Activated CD4-positive, alpha-beta T cell treated with anti-CD3 and anti-CD28 coated beads for 24 hours (primary cell): ENCODE results near the gene NFIB.

Source experiments
- DNase-seq, 2 donors: peaks; one replicate each; pipeline ENCODE4 v3.0.0-alpha.2; 2020; ENCODE audit warnings: low read depth in 2 of 2

NFIB gene

GRCh38 chr9:14216612-14217194, 97.2 kb downstream of the NFIB start:
- no peak for DNase-seq

DNA sequence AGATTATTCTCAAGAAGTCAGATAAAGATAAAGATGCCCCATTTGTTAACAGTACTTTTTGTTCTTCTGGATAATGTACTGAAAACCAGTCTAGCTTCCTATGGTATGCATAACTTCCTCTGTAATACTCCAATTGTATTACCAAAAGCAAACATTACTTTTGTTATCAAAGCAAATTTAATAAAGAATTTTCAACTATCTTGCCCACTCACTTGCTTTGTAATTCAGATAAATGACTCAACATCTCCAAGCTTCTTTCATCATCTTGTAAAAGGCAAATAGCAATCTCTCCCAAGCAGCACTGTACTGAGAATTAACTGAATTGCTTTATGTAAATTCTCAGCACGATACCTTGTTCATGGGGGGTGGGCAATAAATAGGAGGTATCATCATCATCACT, 98.3 kb downstream of the NFIB start:
- no peak for DNase-seq

- DNase-seq = no peak
Measured at GRCh38 chr9:14214693-14215092, 99.2 kb downstream of the NFIB start.

DNA sequence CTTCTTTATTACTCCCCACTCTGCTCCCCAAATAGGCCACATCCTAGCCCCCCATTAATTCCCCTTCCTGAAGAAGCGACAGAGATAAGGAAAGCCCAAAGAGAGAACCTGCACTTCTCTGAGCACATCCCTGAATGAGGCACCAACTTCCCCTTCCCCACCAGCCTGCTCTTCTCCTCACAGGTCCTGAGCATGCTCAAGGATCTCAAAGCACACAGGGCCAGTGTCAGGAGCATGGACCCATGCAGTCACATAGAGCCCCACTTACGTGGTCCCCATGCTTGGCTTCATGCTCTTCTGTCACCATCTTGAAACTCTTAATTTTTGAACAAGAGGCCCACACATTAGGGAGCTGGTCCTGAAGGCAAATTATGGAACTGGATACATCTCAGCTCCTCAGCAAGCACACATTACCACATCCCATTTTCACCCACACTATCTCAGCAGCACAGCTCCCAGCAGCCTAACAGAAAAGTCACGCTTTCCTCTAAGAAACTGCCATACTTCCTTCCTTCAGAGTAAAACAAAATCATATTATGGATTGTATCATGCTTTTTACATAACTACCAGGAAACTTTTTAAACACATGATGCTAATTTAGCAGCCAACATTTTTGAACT, 99.8 kb downstream of the NFIB start:
- DNase-seq = no peak

DNA sequence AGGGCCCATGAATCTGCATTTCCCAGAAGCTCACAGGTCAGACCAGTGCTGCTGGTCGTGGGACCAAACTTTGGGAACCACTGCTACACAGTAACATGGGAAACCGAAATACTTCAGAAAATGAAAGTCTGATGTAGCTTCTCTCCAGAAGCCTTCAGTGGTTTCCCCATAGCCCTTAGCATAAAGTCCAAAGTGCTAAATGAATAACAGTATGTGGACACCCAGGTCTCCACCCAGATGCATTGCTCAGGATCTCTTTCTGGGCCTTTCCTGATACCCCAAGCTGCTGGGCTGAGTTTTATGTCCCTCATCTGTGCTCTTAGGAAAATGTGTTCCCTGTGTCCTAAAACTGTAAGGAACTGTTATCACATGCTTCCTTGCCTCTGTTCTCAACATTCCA, 100.4 kb downstream of the NFIB start:
- DNase-seq = no peak

GRCh38 chr9:14212697-14213420, 101.1 kb downstream of the NFIB start:
- no peak for DNase-seq

GRCh38 chr9:14212077-14212476, 101.9 kb downstream of the NFIB start:
- no peak for DNase-seq

DNA sequence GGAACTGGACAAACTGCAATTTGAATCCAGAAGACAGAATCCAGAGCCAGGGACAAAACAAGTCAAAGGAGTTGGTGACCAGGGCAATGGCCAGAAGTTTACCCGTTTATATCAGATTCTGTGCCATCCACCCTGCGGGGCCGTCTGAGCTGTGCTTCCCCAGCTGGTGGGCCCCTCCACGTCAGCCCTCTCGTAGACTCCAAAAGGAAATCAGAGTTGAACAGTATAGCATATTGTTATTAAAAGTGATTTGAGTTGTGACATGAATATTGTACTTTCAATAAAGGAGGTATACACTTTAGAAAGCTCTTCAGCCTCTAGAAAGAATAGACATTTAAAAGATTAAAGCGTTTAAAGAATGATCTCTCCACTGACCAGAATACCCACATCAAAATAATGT, 102.4 kb downstream of the NFIB start:
- DNase-seq = no peak

- DNase-seq = no peak
Measured at GRCh38 chr9:14210428-14210827, 103.5 kb downstream of the NFIB start.

DNA sequence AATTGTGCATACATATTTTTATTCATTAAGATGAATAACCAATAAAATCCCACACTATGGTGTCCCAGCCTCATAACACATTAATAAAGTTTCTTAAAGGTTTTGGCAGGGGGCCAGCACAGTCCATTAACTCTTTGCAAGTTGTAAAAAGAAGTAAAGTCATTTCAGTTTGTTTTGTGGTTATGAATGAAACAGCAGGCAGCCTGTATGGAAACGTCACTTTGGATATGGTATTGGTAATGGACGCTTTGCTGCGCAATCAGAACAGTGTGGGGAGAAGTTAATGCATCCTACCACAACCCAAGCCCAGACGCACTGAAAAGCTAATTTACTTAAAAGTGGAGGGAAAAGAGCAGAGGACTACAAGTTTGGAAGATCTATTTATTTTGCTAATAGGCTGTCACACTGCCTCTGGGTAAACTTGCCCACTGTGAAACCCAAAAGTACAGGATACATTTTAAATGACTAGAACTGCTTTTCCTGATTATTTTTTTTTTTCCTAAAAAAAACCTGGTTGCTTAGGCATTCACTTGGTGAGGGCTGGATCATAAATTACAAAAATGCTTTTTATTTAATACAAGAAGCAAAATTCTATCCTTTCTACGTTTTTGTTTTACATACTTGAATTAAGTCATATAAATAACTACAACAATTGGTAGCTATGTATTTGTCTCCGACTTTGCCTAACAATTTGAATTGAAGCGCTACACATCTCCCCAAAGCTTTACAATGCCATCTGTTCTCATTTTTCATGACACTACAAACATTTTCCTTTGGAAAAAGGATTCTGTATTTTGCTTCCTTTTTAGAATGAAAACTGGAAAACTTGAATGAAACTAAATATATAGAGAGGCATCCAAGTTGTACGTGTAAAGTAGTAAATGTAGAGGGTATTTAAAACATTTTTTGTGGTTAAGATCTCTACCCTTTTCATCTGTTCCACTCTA, 104.3 kb downstream of the NFIB start:
- DNase-seq = no peak

DNA sequence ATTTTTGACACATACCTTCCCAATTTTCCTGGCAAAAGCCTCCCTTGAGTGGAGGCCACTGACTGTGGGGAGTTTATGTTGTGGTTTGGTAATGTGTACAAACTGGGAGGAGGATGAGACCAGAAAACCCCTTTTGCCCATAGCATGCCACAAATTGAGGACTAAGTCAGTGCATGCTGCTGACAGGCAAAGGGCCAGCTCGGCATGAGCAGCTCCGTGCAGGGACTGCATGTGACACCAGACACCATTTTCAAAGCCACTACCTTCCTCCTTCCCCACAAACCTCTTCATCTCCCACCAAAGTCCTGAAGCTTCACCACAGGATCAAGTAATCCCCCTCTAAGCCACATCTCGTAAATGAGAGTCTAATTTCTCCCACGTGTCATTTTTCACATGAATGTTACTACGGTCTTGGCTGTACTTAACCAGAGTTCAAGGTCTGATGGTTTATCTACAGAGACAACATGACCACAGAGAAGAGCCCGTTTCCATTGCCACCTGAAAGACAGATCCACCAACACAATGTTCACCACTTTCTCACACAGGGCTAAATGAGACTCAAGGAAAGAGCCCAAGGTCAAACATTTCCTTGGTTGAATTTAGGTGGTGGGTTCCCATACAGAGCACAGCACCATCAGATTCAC, 106.5 kb downstream of the NFIB start:
- no peak for DNase-seq

GRCh38 chr9:14205463-14205862, 108.5 kb downstream of the NFIB start:
- no peak for DNase-seq

DNA sequence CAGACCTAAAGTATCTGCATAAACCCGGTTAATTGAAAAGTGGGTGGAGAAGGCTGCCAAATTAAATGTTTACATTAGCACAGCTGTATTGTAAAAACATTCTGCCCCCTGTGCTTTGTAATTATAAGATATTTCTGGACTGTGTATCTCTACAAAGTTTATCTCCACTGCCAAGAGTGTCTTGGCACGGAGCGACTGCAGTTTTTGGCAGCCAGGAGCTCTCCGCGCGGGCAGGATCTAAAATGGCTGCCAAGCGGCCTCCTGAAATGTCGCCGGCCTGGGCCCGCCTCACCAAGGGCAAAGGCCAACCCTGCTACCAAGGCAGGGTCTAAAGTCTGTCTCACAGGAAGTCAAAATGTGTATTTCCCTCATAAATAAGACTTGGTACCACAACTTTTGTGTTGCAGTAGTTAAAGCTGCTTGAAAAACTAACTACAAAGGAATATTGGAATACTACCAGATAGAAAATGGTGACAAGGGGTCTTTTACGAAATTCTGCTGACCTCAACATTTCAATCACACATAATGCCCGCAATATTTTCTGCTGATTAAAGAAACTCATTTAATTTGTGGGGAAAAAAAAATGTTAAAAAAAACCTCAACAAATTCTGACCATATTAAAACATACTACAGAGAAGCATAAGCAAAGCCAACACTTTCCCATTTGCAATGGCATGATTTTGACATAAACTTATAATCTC, 110.4 kb downstream of the NFIB start:
- DNase-seq = no peak

DNA sequence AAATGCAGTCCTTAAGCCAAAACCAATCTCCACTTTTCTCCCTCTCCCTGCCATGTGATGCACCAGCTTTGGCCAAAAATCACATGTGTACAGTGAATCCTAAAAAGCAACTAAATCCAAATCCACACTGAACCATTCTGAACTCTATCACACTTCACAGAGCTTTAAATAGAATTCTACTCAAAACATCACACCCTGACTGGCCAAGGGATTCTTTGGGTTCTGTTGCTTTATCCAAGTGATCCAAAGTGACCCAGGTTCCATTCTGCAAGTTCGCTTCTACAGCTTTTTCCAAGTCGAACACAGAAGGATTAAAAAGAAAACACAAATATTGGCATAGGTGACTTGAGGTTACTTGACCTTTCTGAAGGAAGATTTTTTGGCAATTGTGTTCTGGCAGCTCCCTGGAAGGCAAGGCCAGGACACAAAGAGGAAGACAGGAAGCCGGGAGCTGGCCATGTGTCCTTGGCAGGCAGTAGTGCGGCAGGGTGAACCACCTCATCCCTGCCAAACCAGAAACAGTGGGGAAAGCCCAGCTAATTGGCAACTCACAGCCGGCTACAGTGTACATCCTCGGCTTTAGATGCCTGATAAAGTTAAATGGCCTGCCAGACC, 115.0 kb downstream of the NFIB start:
- no peak for DNase-seq

GRCh38 chr9:14198047-14198840, 115.7 kb downstream of the NFIB start:
- no peak for DNase-seq

- no peak for DNase-seq
Measured at GRCh38 chr9:14197325-14197858, 116.5 kb downstream of the NFIB start.

- no peak for DNase-seq
Measured at GRCh38 chr9:14193328-14193990, 120.5 kb downstream of the NFIB start.

GRCh38 chr9:14192556-14192955, 121.4 kb downstream of the NFIB start:
- no peak for DNase-seq

GRCh38 chr9:14191512-14191911, 122.4 kb downstream of the NFIB start:
- no peak for DNase-seq
